Measurements from ENCODE around the gene SYT1.
A peak's percentile ranks its signal among the peaks of the same experiment; 100 is the strongest.
"Not testable (repeated sequence)": the region's sequence is repeated elsewhere in the genome, so short reads cannot be mapped to it uniquely, and the experiment has no call there.

Gene SYT1

DNA sequence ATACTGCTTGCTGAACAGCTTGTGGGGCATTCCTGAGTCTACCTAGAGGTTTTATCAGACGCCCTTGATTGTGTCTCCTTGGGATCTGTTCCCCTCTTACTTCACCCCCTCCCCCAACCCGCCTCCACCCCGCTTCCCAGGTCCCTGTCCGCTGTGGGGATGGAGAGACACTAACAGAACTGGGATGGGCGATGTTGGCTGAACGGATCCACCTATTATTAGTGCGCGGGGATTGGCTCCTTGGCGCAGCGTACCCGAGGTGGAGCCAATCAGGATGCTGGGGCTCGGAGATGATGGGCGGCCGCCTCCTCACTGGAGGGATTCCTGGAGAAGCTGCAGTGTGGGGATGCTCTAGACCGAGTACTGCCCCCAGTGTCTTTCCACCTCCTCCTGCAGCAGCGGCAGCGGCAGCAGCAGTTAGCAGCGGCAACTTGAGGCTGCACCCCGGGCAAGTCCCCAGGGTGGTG lies at the start of gene SYT1:
Gene SYT1, plus strand, starts transcription at position 372 of the 467 bp plus-strand sequence.
- DNase-seq (ENCODE audit: low spot score), result peak; percentile 17

GRCh38 chr12:78818487-78818886 lies 46.1 kb upstream of the SYT1 start:
- no peak for DNase-seq (ENCODE audit: low spot score)

DNA sequence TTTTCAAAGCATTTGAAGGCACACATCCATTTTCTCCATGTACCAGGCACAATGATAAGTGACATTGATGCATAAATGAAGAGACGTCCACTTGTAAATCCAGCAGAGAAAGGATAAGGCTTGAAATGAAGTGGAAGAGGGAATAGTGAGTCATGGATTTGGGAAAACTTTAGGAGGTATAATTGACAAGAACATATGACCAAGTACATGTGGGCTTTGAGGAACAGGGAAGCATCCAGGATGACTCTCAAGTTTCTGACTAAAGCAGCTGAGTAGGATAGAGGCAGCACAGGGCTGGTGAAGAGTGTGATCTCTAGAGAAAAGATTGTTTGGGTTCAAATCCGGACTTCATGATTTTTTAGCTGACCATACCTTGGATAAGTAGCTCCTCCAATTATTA lies 43.6 kb upstream of the SYT1 start:
- DNase-seq (ENCODE audit: low spot score), result no peak

GRCh38 chr12:78824918-78825317 lies 39.7 kb upstream of the SYT1 start:
- DNase-seq (ENCODE audit: low spot score), result no peak

- DNase-seq (ENCODE audit: low spot score), result no peak
Observed at GRCh38 chr12:78829690-78830089, 34.9 kb upstream of the SYT1 start.

- no peak for DNase-seq (ENCODE audit: low spot score)
Observed at GRCh38 chr12:78835493-78835892, 29.1 kb upstream of the SYT1 start.

GRCh38 chr12:78840518-78841019 lies 24.0 kb upstream of the SYT1 start:
- DNase-seq (ENCODE audit: low spot score), result not testable (repeated sequence)

GRCh38 chr12:78853231-78853630 lies 11.3 kb upstream of the SYT1 start:
- no peak for DNase-seq (ENCODE audit: low spot score)

DNA sequence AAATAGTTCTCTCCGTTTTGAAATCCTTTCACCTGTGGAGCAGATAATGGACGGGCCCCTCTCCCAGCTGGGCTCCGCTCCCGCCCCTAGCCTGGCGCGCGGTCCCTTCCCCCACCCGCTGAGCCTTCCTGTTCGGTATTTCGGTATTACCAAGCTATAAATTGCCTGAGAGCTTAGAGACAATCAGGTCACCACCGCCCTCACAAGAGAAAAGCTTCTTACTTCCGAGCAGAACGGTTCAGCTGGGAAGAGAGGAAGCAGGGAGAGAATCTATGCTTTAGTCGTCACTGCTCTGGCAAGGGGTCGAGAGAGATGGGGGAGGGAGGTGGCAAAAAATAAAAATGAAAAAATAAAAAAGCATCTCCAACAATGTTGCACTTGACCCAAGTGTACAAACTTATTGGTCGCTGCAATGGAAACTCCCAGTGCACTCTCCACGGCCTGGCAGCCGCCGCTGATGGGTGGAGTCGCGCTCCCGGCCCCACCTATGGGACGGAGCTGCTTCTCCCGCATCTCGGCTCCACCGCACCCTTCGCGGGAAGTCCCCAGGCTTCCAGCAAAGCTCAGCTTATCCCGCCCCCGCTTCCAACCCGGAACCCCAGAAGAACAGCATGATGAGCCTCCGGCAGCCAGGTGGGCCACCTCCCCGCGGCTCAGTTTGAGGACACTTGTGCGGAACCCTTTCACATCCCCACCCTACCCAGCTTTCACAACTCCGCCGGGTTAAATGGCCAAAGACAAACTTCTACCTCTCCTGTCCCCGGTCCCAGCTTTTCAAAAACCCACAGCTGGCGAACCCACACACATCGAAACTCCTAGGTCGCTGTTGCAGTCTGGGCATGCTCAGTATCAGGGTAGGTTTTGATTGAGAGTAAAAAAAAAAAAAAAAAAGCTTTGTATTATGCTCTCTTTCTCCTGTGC lies 832 bp upstream of the SYT1 start:
- peak; percentile 61 for DNase-seq (ENCODE audit: low spot score)

GRCh38 chr12:78864870-78865463 lies 393 bp downstream of the SYT1 start:
- DNase-seq (ENCODE audit: low spot score), result no peak

GRCh38 chr12:78865516-78865915 lies 942 bp downstream of the SYT1 start:
- DNase-seq (ENCODE audit: low spot score), result no peak

GRCh38 chr12:78866518-78866917 lies 1.9 kb downstream of the SYT1 start:
- DNase-seq (ENCODE audit: low spot score), result no peak

DNA sequence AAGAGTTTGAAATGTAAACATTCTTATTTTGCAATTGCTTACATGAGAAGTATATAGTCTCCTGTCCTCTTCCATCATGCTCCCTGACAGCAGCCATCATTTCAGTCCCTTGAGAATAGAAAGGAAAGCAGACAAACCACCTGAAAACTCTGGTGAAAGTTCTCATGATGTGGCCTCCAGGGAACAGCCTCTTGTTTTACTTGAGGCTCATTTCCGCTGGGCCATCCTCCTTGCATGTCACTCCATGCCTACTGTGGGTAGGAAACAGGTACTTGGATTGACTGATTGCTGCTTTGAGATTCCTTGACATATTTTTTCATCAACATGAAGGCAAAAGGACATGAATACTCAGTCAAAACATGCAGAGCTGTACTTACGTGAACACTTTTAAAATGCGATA lies 6.0 kb downstream of the SYT1 start:
- DNase-seq (ENCODE audit: low spot score), result no peak

- DNase-seq (ENCODE audit: low spot score), result no peak
Observed at GRCh38 chr12:78871566-78871965, 7.0 kb downstream of the SYT1 start.

- no peak for DNase-seq (ENCODE audit: low spot score)
Observed at GRCh38 chr12:78878459-78878858, 13.9 kb downstream of the SYT1 start.

GRCh38 chr12:78878866-78879265 lies 14.3 kb downstream of the SYT1 start:
- DNase-seq (ENCODE audit: low spot score), result no peak

GRCh38 chr12:78880078-78880477 lies 15.5 kb downstream of the SYT1 start:
- no peak for DNase-seq (ENCODE audit: low spot score)

- no peak for DNase-seq (ENCODE audit: low spot score)
Observed at GRCh38 chr12:78881685-78882084, 17.1 kb downstream of the SYT1 start.

- no peak for DNase-seq (ENCODE audit: low spot score)
Observed at GRCh38 chr12:78885466-78885865, 20.9 kb downstream of the SYT1 start.

DNA sequence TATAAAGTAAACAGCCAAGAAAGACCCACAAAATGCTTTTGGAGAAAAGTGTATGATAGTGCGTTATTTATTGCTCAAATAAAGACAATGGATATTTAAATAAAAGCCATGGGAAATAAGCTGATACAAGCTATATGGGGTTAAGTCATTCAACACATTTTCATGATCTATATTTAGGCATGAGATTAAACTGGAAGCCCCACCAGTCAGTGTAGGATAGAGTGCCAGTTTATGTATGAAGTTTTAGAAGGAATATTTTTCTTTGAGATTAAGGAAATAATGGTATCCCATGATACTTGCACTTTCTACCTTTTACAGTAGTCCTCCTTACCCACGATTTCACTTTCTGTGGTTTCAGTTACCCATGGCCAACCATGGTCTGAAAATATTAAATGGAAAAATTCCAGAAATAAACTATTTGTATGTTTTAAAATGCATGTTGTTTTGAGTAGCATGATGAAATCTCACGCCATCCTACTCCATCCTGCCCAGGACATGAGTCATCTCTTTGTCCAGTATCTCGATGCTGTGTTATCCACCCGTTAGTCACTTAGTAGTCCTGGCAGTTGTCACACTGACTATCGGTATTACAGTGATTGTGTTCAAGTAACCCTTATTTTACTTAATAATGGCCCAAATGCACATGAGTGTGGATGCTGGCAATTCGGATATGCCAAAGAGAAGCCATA lies 22.3 kb downstream of the SYT1 start:
- DNase-seq (ENCODE audit: low spot score), result no peak

DNA sequence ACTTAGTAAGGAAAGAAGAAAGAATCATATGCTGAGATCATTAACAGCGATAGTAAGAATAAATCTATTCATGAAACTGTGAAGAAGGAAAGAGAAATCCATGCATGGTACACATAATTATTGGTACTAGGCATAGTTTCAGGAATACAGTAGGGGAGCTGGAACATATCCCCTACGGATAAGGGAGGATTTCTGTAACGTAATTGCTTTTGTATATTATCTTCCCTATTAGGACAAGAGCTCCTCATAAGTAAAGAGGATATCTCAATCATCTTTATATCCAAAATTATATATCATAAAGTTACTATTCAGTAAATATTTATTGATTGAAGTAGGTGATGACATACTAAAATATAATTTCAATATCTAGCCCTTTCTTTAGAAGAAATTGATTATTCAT lies 22.9 kb downstream of the SYT1 start:
- DNase-seq (ENCODE audit: low spot score), result no peak

- no peak for DNase-seq (ENCODE audit: low spot score)
Observed at GRCh38 chr12:78888568-78888967, 24.0 kb downstream of the SYT1 start.
